ENCODE measurements around the gene CFAP46. TPM values are rescaled to one million over a fixed set of nuclear protein-coding genes. Genes with fewer than 3 reads are reported as not detected.

The CFAP46 gene
- polyA plus RNA-seq, 3 donors: 0.07 TPM; not detected in 2

DNA sequence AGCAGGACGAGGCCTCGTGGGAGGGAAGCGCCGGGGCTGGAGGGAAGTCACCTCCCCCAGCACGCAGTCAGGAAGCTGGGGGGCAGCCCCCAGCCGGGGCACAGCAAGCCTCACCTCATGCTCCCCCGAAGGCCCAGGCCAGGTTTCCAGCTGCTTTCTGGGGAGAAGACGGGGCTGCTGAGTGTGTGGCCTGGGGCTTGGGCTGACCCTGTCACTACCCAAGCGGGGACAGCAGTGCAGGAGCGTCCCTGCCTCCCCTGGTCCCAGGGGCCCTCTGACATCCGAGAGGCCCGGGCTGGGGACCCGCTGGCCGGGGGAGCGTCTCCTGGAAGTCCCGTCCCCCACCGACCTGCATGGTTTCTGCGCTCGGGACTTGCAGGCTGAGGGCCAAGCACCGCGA is 136.8 kb downstream of the CFAP46 start:
- Histone ChIP-seq H3K4me1 (ENCODE audit: control insufficient read depth in 1 of 2, insufficient read depth in 2 of 2, low read length in 2 of 2) (no peaks in the 10 kb centered on the region), H3K36me3 (replicated peaks in 1 of 2; ENCODE audit: control insufficient read depth in 1 of 2, insufficient read depth in 2 of 2, low read length in 2 of 2) (no peaks in the 10 kb centered on the region), H3K4me3 (replicated peaks in 1 of 3; ENCODE audit: low read depth in 2 of 3, low read length in 3 of 3) (no peak overlapping the region), H2AFZ (ENCODE audit: insufficient read depth, low read depth, low read length, poor library complexity, severe bottlenecking) (no peak overlapping the region), H3K4me2 (replicated peaks; ENCODE audit: extremely low read depth, low read length, poor library complexity, severe bottlenecking) (no peak overlapping the region), H3K27me3 (ENCODE audit: control insufficient read depth in 2 of 2, insufficient read depth in 2 of 2, low read length in 2 of 2) (no peaks in the 10 kb centered on the region), H4K20me1 (ENCODE audit: insufficient read depth, low read length) (no peaks in the 10 kb centered on the region), H3K9me3 (replicated peaks in 1 of 2; ENCODE audit: control insufficient read depth in 1 of 2, insufficient read depth in 1 of 2, low read length in 2 of 2) (peaks cover 0 to 3% of the 10 kb centered on the region in 2 donors), H3K9ac (ENCODE audit: insufficient read depth, low read length, poor library complexity, severe bottlenecking) (no peak overlapping the region), H3K27ac (ENCODE audit: low read depth in 1 of 2, low read length in 2 of 2) (no peak overlapping the region), H3K79me2 (ENCODE audit: insufficient read depth, low read length) (no peaks in the 10 kb centered on the region)
- H3K36me3 Mint-ChIP-seq: no peaks in the 10 kb centered on the region
- intact Hi-C loops (cut with micrococcal nuclease): no loop called here
- peaks cover 0 to 6% (median 3%) of the 10 kb centered on the region in 7 donors for H3K9me3 Mint-ChIP-seq
- DNase-seq: no peak
- 45% methylated on average over 12 of the region's 21 CpGs for WGBS (ENCODE audit: insufficient coverage)
- H3K27me3 Mint-ChIP-seq (ENCODE audit: low read depth in 3 of 3): peaks cover 1 to 13% (median 2%) of the 10 kb centered on the region in 3 donors
- H3K4me1 Mint-ChIP-seq: no peaks in the 10 kb centered on the region
- TF ChIP-seq, protein P1, sequence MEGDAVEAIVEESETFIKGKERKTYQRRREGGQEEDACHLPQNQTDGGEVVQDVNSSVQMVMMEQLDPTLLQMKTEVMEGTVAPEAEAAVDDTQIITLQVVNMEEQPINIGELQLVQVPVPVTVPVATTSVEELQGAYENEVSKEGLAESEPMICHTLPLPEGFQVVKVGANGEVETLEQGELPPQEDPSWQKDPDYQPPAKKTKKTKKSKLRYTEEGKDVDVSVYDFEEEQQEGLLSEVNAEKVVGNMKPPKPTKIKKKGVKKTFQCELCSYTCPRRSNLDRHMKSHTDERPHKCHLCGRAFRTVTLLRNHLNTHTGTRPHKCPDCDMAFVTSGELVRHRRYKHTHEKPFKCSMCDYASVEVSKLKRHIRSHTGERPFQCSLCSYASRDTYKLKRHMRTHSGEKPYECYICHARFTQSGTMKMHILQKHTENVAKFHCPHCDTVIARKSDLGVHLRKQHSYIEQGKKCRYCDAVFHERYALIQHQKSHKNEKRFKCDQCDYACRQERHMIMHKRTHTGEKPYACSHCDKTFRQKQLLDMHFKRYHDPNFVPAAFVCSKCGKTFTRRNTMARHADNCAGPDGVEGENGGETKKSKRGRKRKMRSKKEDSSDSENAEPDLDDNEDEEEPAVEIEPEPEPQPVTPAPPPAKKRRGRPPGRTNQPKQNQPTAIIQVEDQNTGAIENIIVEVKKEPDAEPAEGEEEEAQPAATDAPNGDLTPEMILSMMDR (IDR thresholded peaks at IDR 0.05): no peak
- no peak overlapping the region for H3K4me3 Mint-ChIP-seq
- no peak overlapping the region for H3K27ac Mint-ChIP-seq

DNA sequence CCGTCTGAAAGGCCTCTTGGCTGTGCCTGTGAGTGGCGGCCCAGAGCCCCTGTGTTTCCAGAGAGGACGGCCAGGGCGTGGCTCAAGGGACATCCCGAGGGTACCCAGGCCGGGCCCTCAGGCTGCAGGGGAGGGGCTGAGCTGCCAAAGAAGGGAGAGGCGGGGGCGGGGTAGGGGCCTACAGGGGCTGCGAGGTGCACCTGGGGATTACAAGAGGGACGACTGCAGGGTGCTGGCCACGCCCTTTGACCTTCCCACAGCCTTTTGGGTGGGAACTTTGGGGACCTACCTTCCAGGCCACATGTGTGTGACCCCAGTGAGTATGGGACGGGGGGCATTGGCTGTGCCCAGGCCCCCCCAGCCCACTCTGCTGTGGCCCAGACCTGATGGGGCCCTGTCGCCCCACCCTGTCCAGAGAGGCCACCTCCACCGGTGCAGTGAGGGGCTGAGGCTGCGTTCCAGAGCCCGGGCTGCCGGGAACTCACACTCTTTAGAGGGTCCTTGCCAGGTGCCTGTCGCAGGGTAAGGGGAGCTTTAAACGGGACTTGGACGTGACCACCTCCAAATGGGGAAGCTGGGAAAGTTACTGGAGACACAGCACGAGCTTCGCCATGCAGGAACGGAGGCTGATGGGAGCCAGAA is 137.5 kb downstream of the CFAP46 start:
- Mint-ChIP-seq H3K36me3 (no peaks in the 10 kb centered on the region), H3K27me3 (ENCODE audit: low read depth in 3 of 3) (peaks cover 1 to 14% (median 3%) of the 10 kb centered on the region in 3 donors), H3K27ac (no peak overlapping the region), H3K9me3 (peaks cover 0 to 6% (median 3%) of the 10 kb centered on the region in 7 donors), H3K4me1 (no peaks in the 10 kb centered on the region), H3K4me3 (no peak overlapping the region)
- H2AFZ ChIP-seq (ENCODE audit: insufficient read depth, low read depth, low read length, poor library complexity, severe bottlenecking): no peak overlapping the region
- H3K9me3 ChIP-seq (replicated peaks in 1 of 2; ENCODE audit: control insufficient read depth in 1 of 2, insufficient read depth in 1 of 2, low read length in 2 of 2): peaks cover 0 to 3% of the 10 kb centered on the region in 2 donors
- no peak for DNase-seq
- TF ChIP-seq, protein P1 (IDR thresholded peaks at IDR 0.05): no peak
- H3K27ac ChIP-seq (ENCODE audit: low read depth in 1 of 2, low read length in 2 of 2): no peak overlapping the region
- H3K27me3 ChIP-seq (ENCODE audit: control insufficient read depth in 2 of 2, insufficient read depth in 2 of 2, low read length in 2 of 2): no peaks in the 10 kb centered on the region
- H3K4me3 ChIP-seq (replicated peaks in 1 of 3; ENCODE audit: low read depth in 2 of 3, low read length in 3 of 3): no peak overlapping the region
- H3K4me2 ChIP-seq (replicated peaks; ENCODE audit: extremely low read depth, low read length, poor library complexity, severe bottlenecking): no peak overlapping the region
- no peaks in the 10 kb centered on the region for H3K79me2 ChIP-seq (ENCODE audit: insufficient read depth, low read length)
- H4K20me1 ChIP-seq (ENCODE audit: insufficient read depth, low read length): no peaks in the 10 kb centered on the region
- no peaks in the 10 kb centered on the region for H3K4me1 ChIP-seq (ENCODE audit: control insufficient read depth in 1 of 2, insufficient read depth in 2 of 2, low read length in 2 of 2)
- H3K9ac ChIP-seq (ENCODE audit: insufficient read depth, low read length, poor library complexity, severe bottlenecking): no peak overlapping the region
- intact Hi-C loops (cut with micrococcal nuclease): no loop called here
- H3K36me3 ChIP-seq (replicated peaks in 1 of 2; ENCODE audit: control insufficient read depth in 1 of 2, insufficient read depth in 2 of 2, low read length in 2 of 2): no peaks in the 10 kb centered on the region
- 89% methylated on average over 14 of the region's 23 CpGs for WGBS (ENCODE audit: insufficient coverage)

Data from CD14-positive monocyte (primary cell).